SK-N-SH treated with all-trans-retinoic acid at 6 μM for 48 hours (cell line): ENCODE measurements around the gene NPIPA1.
"Not testable (repeated sequence)": the region's sequence is repeated elsewhere in the genome, so short reads cannot be mapped to it uniquely, and the experiment has no call there.

Experiments used
- ESRRG ChIP-seq: fragments of 250-450 bp; sonication (Bioruptor Pico); IDR thresholded peaks from 2 replicates; pipeline ENCODE4 v1.6.1; 2021; ENCODE audit warnings: mild to moderate bottlenecking
- ZC3H10 ChIP-seq: fragments of 250-450 bp; sonication (Bioruptor Pico); IDR thresholded peaks from 2 replicates; pipeline ENCODE4 v1.5.1; 2021; ENCODE audit warnings: mild to moderate bottlenecking, moderate library complexity
- ZFP3 ChIP-seq: fragments of 250-450 bp; sonication (Bioruptor Pico); IDR thresholded peaks from 2 replicates; pipeline ENCODE4 v1.5.0; 2020; ENCODE audit warnings: mild to moderate bottlenecking, moderate library complexity
- ZFP30 ChIP-seq: fragments of 450-650 bp; formaldehyde crosslinking; IDR thresholded peaks from 2 replicates; pipeline ENCODE4 v1.5.0; 2022; ENCODE audit warnings: mild to moderate bottlenecking, moderate library complexity
- ZNF565 ChIP-seq: fragments of 450-650 bp; formaldehyde crosslinking; conservative IDR thresholded peaks from 2 replicates; pipeline ENCODE4 v1.5.0; 2020; ENCODE audit warnings: low read depth, mild to moderate bottlenecking, moderate library complexity
- TF ChIP-seq, protein P1 (sequence below): fragments of 250-450 bp; sonication (Bioruptor Pico); IDR thresholded peaks from 2 replicates; pipeline ENCODE4 v1.8.0; 2020; ENCODE audit warnings: mild to moderate bottlenecking, moderate library complexity, borderline replicate concordance

DNA sequence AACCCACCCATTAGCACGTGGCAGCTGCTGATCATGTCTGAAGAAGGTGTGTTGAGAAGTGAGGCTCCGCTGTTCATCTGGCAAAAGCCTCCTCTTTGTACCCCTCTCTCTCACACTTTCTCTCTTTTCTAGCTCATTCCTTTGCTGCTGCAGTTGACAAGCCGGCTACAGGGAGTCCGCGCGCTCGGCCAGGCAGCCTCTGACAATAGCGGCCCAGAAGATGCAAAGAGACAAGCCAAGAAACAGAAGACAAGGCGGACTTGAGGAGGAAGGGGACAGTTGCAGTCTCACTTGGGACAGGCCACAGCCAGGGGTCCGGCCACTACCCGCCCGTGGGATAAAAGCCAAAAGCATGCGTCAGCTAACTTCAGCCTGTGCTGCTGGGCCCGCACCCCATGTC lies 41.9 kb upstream of the NPIPA1 start:
- not testable (repeated sequence) for TF ChIP-seq ESRRG (CRISPR knock-in tag); ZFP3 (CRISPR knock-in tag); ZFP30; ZC3H10; ZNF565 (CRISPR knock-in tag)
- TF ChIP-seq, protein P1, sequence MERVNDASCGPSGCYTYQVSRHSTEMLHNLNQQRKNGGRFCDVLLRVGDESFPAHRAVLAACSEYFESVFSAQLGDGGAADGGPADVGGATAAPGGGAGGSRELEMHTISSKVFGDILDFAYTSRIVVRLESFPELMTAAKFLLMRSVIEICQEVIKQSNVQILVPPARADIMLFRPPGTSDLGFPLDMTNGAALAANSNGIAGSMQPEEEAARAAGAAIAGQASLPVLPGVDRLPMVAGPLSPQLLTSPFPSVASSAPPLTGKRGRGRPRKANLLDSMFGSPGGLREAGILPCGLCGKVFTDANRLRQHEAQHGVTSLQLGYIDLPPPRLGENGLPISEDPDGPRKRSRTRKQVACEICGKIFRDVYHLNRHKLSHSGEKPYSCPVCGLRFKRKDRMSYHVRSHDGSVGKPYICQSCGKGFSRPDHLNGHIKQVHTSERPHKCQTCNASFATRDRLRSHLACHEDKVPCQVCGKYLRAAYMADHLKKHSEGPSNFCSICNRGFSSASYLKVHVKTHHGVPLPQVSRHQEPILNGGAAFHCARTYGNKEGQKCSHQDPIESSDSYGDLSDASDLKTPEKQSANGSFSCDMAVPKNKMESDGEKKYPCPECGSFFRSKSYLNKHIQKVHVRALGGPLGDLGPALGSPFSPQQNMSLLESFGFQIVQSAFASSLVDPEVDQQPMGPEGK (CRISPR knock-in tag) = not testable (repeated sequence)
